ENCODE results near the gene SLC9A2.

The SLC9A2 gene

GRCh38 chr2:102660070-102660469 is 40.7 kb downstream of the SLC9A2 start:
- H3K4me3 ChIP-seq (ENCODE audit: low read depth, low read length), result no peak overlapping the region
- no peak for TF ChIP-seq CTCF (conservative IDR thresholded peaks at IDR 0.05; ENCODE audit: low read depth, low read length)
- DNase-seq (ENCODE audit: low read depth), result no peak

GRCh38 chr2:102660574-102660973 is 41.2 kb downstream of the SLC9A2 start:
- H3K4me3 ChIP-seq (ENCODE audit: low read depth, low read length), result no peak overlapping the region
- no peak for TF ChIP-seq CTCF (conservative IDR thresholded peaks at IDR 0.05; ENCODE audit: low read depth, low read length)
- DNase-seq (ENCODE audit: low read depth), result no peak

- H3K4me3 ChIP-seq (ENCODE audit: low read depth, low read length), result no peak overlapping the region
- no peak for TF ChIP-seq CTCF (conservative IDR thresholded peaks at IDR 0.05; ENCODE audit: low read depth, low read length)
- DNase-seq (ENCODE audit: low read depth), result no peak
These were observed 42.5 kb downstream of the SLC9A2 start for GRCh38 chr2:102661846-102662245.

GRCh38 chr2:102662833-102663232 is 43.5 kb downstream of the SLC9A2 start:
- no peak for TF ChIP-seq CTCF (conservative IDR thresholded peaks at IDR 0.05; ENCODE audit: low read depth, low read length)
- DNase-seq (ENCODE audit: low read depth), result no peak
- no peak overlapping the region for H3K4me3 ChIP-seq (ENCODE audit: low read depth, low read length)

GRCh38 chr2:102663381-102663780 is 44.0 kb downstream of the SLC9A2 start:
- DNase-seq (ENCODE audit: low read depth), result no peak
- TF ChIP-seq CTCF (conservative IDR thresholded peaks at IDR 0.05; ENCODE audit: low read depth, low read length), result no peak
- H3K4me3 ChIP-seq (ENCODE audit: low read depth, low read length), result no peak overlapping the region

- H3K4me3 ChIP-seq (ENCODE audit: low read depth, low read length), result no peak overlapping the region
- DNase-seq (ENCODE audit: low read depth), result peak; percentile 48
- TF ChIP-seq CTCF (conservative IDR thresholded peaks at IDR 0.05; ENCODE audit: low read depth, low read length), result no peak
These were observed 45.1 kb downstream of the SLC9A2 start for GRCh38 chr2:102664471-102664909.

GRCh38 chr2:102667072-102667471 is 47.7 kb downstream of the SLC9A2 start:
- no peak overlapping the region for H3K4me3 ChIP-seq (ENCODE audit: low read depth, low read length)
- DNase-seq (ENCODE audit: low read depth), result peak; percentile 3
- no peak for TF ChIP-seq CTCF (conservative IDR thresholded peaks at IDR 0.05; ENCODE audit: low read depth, low read length)
